Measurements from ENCODE around the gene IQSEC3. TPM values are rescaled to one million over a fixed set of nuclear protein-coding genes. Genes with fewer than 3 reads are reported as not detected.
A peak's percentile ranks its signal among the peaks of the same experiment; 100 is the strongest.

Gene IQSEC3
- total RNA-seq, 1 experiment from 2014 or later, result 0.55 TPM

- Histone ChIP-seq H2BK20ac (ENCODE audit: low read depth, low read length, poor library complexity, severe bottlenecking) (no peak overlapping the region), H2BK120ac (ENCODE audit: low read depth, low read length, poor library complexity, severe bottlenecking) (no peak overlapping the region), H4K8ac (replicated peaks; ENCODE audit: insufficient read length, low read depth, low read length) (no peak overlapping the region), H3K56ac (ENCODE audit: insufficient read length, low read depth, low read length) (no peak overlapping the region), H3K23me2 (ENCODE audit: insufficient read length, low read depth, low read length, poor library complexity, severe bottlenecking) (peaks cover 3% of the 10 kb centered on the region), H2BK5ac (ENCODE audit: insufficient read length, low read length) (no peak overlapping the region), H4K91ac (ENCODE audit: insufficient read length, low read depth, low read length) (no peak overlapping the region), H3K4me2 (ENCODE audit: insufficient read depth, insufficient read length, low read length) (peak overlapping the region; percentile 40), H2BK12ac (ENCODE audit: insufficient read length, low read depth, low read length) (no peak overlapping the region), H3K79me2 (ENCODE audit: insufficient read depth, low read length) (no peaks in the 10 kb centered on the region), H4K5ac (ENCODE audit: insufficient read length, low read depth, low read length) (no peak overlapping the region), H3K18ac (ENCODE audit: insufficient read length, low read depth, low read length) (peak overlapping the region; percentile 44), H3K4ac (ENCODE audit: low read depth, low read length) (no peak overlapping the region), H3T11ph (ENCODE audit: low read length) (no peak overlapping the region), H2AFZ (ENCODE audit: low read length) (no peak overlapping the region), H3K14ac (ENCODE audit: insufficient read depth, low read length) (no peak overlapping the region), H3K9ac (ENCODE audit: extremely low read depth, insufficient read length, low read length) (no peak overlapping the region), H3K79me1 (ENCODE audit: insufficient read depth, low read depth, low read length, poor library complexity, severe bottlenecking) (no peaks in the 10 kb centered on the region), H3K27me3 (ENCODE audit: insufficient read depth, low read length) (no peaks in the 10 kb centered on the region; the same call in 1 of the 2 replicates), H3K4me1 (ENCODE audit: insufficient read depth, low read length) (peaks cover 3% of the 10 kb centered on the region; the same call in 1 of the 2 replicates), H2AK5ac (ENCODE audit: insufficient read length, low read length) (no peak overlapping the region), H3K23ac (ENCODE audit: insufficient read length, low read depth, low read length) (no peak overlapping the region), H4K20me1 (ENCODE audit: control insufficient read depth, insufficient read depth, insufficient read length) (no peaks in the 10 kb centered on the region), H2BK15ac (ENCODE audit: low read depth, low read length) (no peak overlapping the region; the same call in 1 of the 2 replicates), H3K27ac (ENCODE audit: insufficient read length, low read depth, low read length) (no peak overlapping the region), H3K9me3 (ENCODE audit: control insufficient read depth, low read depth, low read length) (no peaks in the 10 kb centered on the region)
- TF ChIP-seq CTCF (conservative IDR thresholded peaks at IDR 0.05), result no peak
- Mint-ChIP-seq H3K9me3 (peaks cover 0 to 3% of the 10 kb centered on the region in 2 experiments; a peak in 2 of 5 replicates), H3K27ac (peak overlapping the region in 1 of 3 experiments; percentile 69; a peak in 2 of 7 replicates), H3K4me3 (peak overlapping the region in 1 of 2 experiments; percentile 73; a peak in 2 of 5 replicates), H3K4me1 (peaks cover 43 to 66% of the 10 kb centered on the region in 2 experiments), H3K36me3 (ENCODE audit: insufficient read depth in 1 of 3, low read depth in 3 of 3) (no peaks in the 10 kb centered on the region), H3K27me3 (ENCODE audit: low read depth) (peaks cover 37% of the 10 kb centered on the region)
- peak; percentile 54 for DNase-seq
- WGBS (ENCODE audit: extremely low coverage, insufficient read length, low lambda C conversion rate), result no CpG with 5 or more reads among the region's 15 CpGs
These were observed 35.7 kb downstream of the IQSEC3 start for GRCh38 chr12:101969-102878.

Data from H9 (cell line).